Limb (tissue), 2 donors: ENCODE data around the gene NFATC4.
"Not testable (repeated sequence)": the region's sequence is repeated elsewhere in the genome, so short reads cannot be mapped to it uniquely, and the experiment has no call there.

Experiments used
- DNase-seq, 2 donors: peaks; one replicate each; pipeline ENCODE4 v3.0.0-alpha.2; 2016; ENCODE audit errors: extremely low spot score in 2 of 2

Gene NFATC4

GRCh38 chr14:24366721-24367513 lies 1.1 kb upstream of the NFATC4 start:
- DNase-seq, result peak; percentile 92 to 96

DNA sequence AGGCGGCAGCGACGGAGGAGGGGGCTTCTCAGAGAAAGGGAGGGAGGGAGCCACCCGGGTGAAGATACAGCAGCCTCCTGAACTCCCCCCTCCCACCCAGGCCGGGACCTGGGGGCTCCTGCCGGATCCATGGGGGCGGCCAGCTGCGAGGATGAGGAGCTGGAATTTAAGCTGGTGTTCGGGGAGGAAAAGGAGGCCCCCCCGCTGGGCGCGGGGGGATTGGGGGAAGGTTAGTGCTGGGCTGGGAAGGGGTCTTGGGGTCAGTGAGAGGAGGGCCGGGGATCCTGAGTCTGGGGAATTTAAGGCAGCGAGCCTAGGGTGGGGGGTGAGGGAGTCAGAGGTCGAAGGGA lies 203 bp downstream of the NFATC4 start:
- no peak for DNase-seq

DNA sequence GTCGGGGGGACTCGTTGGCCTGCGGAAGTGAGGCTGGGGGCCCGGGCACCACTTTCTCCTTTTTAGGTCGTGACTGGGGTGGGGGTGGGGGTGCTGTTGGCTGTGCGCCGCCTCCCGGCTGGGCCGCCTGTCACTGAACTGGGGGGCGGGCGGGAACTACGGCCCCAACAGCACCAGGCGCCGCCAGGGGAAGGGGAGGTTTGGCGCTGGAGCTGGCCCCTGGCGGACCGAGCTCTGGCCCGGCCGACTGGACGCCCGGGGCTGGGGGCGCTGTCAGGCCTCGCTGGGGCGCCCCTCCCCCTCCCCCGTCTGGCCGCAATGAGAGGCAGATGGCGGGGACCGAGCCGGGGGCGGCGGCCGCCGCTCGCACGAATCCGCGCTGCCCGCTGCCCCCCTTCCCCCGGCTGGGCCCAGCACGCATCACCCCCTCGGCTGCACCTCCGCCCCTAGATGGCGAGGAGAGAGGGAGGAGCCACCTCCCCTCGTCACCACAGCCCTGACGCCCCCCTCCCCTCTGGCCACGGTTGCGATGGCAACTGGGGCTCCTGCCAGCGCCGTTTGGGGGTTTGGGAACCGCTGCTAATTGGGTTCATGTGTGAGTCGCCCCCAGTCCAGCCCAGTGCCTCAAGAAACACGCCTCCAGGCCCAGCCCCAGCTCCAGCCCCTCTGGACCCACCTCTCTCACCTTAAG lies 723 bp downstream of the NFATC4 start:
- DNase-seq, result peak; percentile 84 to 92

- peak in 1 of 2 donors; percentile 45 for DNase-seq
Observed at GRCh38 chr14:24369463-24369862, 1.5 kb downstream of the NFATC4 start.

DNA sequence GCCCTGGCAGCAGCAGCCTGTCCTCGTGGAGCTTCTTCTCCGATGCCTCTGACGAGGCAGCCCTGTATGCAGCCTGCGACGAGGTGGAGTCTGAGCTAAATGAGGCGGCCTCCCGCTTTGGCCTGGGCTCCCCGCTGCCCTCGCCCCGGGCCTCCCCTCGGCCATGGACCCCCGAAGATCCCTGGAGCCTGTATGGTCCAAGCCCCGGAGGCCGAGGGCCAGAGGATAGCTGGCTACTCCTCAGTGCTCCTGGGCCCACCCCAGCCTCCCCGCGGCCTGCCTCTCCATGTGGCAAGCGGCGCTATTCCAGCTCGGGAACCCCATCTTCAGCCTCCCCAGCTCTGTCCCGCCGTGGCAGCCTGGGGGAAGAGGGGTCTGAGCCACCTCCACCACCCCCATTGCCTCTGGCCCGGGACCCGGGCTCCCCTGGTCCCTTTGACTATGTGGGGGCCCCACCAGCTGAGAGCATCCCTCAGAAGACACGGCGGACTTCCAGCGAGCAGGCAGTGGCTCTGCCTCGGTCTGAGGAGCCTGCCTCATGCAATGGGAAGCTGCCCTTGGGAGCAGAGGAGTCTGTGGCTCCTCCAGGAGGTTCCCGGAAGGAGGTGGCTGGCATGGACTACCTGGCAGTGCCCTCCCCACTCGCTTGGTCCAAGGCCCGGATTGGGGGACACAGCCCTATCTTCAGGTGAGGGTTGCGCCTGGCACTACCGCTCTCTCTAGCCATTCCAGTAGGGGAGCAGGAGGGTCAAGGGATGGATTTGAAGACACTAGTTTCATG lies 2.1 kb downstream of the NFATC4 start:
- no peak for DNase-seq

DNA sequence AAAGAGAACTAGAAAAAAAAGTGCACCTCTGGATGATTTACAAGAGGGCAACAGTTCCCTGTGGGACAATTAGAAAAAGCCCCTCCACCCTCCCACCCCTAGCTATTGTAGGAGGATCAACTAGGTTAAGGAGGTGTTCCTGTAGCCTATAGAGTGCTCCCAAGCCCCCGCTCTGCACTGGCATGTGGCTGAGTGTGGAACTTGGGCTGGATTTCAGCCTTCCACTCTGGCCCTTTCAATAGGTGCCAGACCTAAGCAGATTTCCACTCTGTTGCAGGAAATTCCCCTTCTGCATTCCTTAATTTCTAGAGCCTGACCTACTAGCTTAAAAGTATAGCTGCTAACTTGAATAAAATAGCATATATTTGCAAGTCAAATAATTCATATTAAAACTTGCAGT lies 2.8 kb downstream of the NFATC4 start:
- DNase-seq, result no peak

GRCh38 chr14:24371605-24372004 lies 3.6 kb downstream of the NFATC4 start:
- not testable (repeated sequence) for DNase-seq

GRCh38 chr14:24372701-24373416 lies 4.9 kb downstream of the NFATC4 start:
- no peak for DNase-seq

GRCh38 chr14:24376448-24377070 lies 8.6 kb downstream of the NFATC4 start:
- no peak for DNase-seq

- no peak for DNase-seq
Observed at GRCh38 chr14:24377126-24377525, 9.1 kb downstream of the NFATC4 start.

- DNase-seq, result no peak
Observed at GRCh38 chr14:24377657-24378056, 9.7 kb downstream of the NFATC4 start.

DNA sequence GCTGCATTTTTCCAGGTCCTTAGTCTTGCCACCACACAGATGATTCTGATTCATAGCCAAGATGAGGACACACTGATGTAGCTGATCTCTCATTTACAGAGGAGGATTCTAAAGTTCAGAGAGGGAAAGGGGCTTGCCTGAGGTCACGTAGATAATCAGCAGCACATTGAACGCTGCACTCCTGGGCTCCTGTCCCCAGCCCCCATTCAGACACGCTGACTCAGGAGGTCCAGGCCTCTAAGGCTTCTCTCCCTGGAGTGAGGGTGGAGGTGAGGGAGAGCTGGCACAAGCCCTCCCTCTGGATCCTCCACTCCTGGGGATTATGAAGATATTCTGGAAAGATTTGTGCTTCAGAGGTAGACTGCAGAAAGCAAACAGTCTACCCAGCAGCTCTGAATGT lies 10.3 kb downstream of the NFATC4 start:
- DNase-seq, result no peak

DNA sequence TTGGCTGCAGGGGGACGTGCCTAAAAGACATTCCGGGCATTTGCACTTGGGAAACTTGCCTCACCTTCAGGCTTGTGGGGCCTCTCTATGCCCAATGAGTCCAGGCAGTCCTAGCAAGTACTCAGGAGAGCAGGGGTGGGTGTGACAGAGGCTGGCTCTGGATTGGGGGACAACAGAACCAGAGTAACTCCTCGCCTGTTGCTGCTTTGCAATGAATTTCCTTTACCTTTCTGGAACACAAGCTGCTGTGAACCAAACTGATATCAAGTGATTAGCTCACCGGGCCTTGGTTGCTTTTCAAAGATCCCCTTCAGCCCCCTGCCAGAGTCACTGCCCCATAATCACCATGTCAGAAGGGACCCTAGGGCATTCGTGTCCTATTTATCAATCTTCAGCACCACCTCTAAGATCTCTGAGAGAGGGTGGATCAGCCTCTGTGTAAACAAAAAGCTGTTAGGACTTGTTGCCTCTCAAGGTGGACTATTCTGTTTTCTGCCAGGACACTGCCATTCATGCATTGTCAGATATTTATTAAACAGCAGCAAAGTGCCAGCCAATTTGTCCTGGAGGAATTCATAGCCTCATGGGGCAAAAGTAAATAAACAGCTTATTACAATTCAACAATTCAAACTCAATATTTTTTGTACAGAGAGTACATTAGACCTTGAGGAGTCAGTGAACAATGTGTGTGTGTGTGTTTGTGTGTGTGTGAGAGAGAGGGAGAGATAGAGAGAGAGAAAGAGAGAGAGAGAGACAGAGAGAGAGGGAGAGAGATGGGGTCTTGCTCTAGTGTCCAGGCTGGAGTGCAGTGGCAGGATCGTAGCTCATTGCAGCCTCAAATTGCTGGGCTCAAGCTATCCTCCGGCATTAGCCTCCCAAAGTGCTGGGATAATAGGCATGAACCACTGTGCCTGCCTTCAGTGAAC lies 11.3 kb downstream of the NFATC4 start:
- DNase-seq, result no peak

GRCh38 chr14:24379907-24380730 lies 12.1 kb downstream of the NFATC4 start:
- no peak for DNase-seq

DNA sequence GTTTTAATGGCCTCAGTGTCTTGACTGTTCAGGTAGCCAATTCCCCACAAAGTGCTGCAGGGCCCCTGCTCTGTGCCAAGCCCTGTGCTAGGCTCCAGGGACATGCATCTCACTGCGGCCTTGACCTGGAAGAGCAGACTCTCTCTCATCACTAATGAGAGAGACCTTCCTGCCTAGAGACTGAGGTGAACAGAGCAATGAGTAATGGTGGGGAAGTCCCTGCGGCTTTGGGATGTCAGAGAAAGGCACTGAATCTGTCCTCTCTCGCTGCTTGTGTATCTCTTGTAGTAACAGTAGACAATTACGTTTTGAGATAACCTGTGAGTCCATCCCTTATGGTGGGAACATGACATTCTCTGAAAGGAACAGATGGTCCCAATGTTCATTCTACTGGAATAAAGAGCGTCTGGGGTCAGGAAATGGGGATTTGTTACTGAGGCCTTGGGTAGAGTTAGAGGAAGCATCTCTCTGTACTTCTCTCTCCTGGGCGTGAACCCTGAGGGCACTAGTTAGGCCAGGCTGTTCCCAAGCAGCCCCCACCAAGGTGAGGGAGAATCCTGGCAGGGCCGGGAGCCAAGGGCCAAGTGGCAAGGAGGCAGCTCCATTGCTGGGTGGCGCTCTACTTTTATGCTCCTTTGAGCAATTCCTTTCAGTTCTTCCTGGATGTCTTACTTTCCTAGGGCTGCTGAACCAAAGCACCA lies 13.5 kb downstream of the NFATC4 start:
- DNase-seq, result no peak

- DNase-seq, result no peak
Observed at GRCh38 chr14:24382064-24382371, 14.0 kb downstream of the NFATC4 start.

DNA sequence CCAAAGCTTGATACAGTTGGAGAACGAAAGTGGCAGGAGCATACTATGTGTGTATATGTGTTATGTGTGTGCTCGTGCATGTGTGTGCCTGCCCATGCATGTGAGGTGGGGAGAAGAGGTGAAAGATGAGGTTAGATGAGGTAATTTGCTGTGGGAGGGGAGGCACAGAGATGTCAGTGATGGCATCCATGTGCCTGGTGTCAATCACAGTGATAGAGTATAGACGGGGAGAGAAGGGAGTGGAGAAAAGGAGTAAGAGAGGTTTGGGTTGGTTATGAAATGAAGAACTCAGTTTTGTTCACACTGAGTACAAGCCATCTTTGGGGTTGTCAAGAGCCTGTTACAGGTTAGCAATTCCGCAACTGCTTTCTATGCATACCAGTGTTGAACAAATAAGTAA lies 16.2 kb downstream of the NFATC4 start:
- no peak for DNase-seq

DNA sequence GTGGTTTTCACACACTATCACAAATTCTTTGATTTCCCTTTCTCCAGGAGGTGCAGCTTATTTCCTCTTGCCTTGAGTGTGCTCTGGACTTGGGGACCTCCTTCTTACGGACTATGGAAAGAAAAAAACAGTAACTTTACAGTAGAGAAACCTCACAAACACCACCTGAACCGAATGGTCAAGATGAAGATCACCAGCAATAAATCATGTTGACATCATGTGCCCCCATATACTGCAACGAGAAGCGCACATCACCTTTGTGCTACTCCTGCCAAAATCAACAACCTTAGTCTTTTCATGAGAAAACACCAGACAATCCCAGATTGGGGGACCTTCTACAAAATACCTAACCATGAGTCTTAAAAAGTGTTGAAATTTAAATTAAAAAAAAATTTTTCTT lies 17.5 kb downstream of the NFATC4 start:
- DNase-seq, result no peak

DNA sequence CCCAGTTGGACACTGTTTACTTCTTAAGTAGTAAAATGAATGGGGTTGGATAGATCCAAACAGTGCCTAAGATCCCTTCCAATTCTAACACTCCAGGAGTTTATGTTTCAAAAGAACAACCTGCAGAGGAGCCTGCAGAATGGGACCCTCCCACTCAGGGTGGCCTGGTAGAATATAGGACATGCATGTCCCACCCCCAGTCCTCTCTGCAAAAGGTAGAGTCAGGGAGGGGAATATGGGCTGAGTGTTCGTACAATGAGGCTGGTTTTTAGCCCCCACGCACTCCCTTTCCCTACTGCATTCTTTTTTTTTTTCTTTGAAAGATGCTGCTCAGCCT lies 19.0 kb downstream of the NFATC4 start:
- DNase-seq, result no peak
